ENCODE results near the gene ANGEL1. TPM values are rescaled to one million over a fixed set of nuclear protein-coding genes. Genes with fewer than 3 reads are reported as not detected.

The ANGEL1 gene
- total RNA-seq, 2 experiments from 2014 or later, result 17.0 to 19.8 TPM

DNA sequence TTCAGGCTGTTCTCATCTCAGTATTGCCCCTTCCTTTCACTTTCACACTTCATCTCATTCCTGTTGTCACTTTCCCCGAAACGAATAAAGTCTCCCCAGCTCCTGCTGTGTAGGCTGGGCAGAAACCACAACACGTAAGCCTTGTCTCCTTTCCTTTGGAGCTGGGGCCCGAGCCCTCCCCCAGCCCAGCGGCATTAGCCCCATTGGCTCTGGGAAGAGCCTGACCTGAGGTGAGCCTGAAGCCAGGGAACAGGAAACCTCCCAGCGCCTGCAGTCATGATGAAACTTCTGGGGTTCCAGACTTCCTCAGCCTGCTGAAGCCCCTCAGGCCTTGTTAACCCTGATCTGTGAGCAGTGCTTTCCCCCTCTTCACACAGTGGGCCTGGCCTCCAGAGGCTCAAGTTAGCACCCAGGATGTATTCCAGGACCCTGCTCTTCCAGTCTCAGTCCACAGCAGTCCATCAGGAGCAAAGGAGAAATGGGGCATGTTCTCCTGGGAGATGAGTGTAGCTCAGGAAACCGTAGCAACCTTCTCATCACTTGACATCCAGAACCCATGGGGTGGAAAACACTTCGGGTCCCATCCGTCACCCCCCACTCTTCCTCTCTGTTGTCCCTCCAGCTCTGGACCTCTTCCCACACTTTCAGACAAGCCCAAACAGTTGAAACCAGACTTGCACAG is 29.7 kb downstream of the ANGEL1 start:
- no peaks in the 10 kb centered on the region for H3K27me3 Mint-ChIP-seq (ENCODE audit: low read depth)
- no peak overlapping the region for H3K4me3 Mint-ChIP-seq
- peak; percentile 20 for DNase-seq

DNA sequence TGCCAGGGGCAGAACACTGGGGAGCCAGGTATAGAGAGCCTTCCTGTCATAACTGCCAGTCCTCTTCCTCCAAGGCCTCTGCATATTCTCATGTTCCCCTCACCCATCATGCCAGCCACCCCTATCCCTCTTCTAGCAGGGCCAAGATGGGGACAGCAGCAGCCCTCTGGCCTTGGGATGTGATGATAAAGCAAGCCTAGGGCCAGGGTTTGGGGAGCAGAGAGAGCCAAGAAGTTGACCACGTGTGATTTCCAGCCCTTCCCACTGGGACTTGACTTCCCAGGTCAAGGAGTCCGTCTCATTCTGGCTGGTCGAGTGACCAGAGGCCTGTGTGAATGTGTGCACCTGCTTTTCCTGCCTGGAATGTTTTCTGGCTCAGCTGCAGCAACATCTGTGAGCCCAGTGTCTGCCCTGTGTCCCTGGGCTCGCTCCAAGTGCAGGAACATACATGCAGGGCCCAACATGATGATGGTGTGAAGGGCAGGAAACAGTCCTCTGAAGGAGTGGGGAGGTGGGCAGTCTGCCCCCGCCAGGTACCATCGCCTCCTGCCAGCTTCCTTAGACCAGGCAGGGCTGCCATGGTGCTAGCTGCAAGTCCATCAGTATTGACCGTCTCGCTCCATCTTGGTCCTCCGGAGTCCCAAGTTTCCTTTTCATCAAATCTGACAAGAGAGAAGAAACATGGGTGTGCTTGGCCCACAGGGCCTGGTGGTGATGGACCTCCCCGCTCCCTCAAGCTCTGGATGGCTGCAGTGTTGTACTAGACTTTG is 30.4 kb downstream of the ANGEL1 start:
- Mint-ChIP-seq H3K4me1 (ENCODE audit: low read depth) (peaks cover 19% of the 10 kb centered on the region), H3K4me3 (no peak overlapping the region), H3K27ac (peak overlapping the region; percentile 71), H3K27me3 (ENCODE audit: low read depth) (no peaks in the 10 kb centered on the region), H3K9me3 (no peaks in the 10 kb centered on the region), H3K36me3 (ENCODE audit: low read depth) (peaks cover 11% of the 10 kb centered on the region)
- DNase-seq, result no peak
- intact Hi-C loops (cut with micrococcal nuclease), result no loop called here
- CTCF ChIA-PET, result interaction anchor here (0.6 to 7.7 kb wide), 3 partner anchors 13 to 72 kb away, joined by 6 to 76 read pairs (median 11); no protein-coding TSS in a partner anchor

More for the DNA sequence above, 29.7 kb downstream of the ANGEL1 start:
- H3K27ac Mint-ChIP-seq, result peak overlapping the region; percentile 73
- CTCF ChIA-PET, result interaction anchor here (0.9 to 7.7 kb wide), 4 partner anchors 13 to 288 kb away, joined by 3 to 76 read pairs (median 11); no protein-coding TSS in a partner anchor
- no peaks in the 10 kb centered on the region for H3K9me3 Mint-ChIP-seq
- H3K36me3 Mint-ChIP-seq (ENCODE audit: low read depth), result peaks cover 12% of the 10 kb centered on the region
- H3K4me1 Mint-ChIP-seq (ENCODE audit: low read depth), result peaks cover 19% of the 10 kb centered on the region
- intact Hi-C loops (cut with micrococcal nuclease), result no loop called here

DNA sequence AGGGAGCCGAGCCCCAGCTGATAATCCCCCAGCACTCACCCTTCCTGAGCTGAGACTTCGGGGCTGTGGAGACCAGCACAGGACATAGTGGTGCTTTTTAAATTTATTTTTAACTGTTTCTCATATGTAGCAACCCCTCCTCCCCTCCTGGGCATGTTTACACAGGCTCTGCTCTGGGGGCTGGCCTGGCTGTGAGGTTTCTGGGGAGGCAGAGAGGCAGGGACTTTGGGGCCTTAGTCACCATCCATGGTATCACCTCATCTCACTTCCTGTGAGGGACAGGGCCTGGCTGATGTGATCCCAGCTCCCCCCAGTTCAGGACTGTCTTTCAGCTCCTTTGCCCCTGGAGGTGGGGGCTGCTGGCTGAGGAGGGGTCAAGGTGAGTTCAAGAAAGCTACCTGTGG is 31.0 kb downstream of the ANGEL1 start:
- intact Hi-C loops (cut with micrococcal nuclease), result no loop called here
- H3K36me3 Mint-ChIP-seq (ENCODE audit: low read depth), result peaks cover 11% of the 10 kb centered on the region
- H3K27ac Mint-ChIP-seq, result no peak overlapping the region
- H3K9me3 Mint-ChIP-seq, result no peaks in the 10 kb centered on the region
- peaks cover 19% of the 10 kb centered on the region for H3K4me1 Mint-ChIP-seq (ENCODE audit: low read depth)
- CTCF ChIA-PET, result interaction anchor here (1.7 to 7.7 kb wide), 3 partner anchors 11 to 72 kb away, joined by 6 to 76 read pairs (median 11); no protein-coding TSS in a partner anchor
- H3K4me3 Mint-ChIP-seq, result no peak overlapping the region
- no peaks in the 10 kb centered on the region for H3K27me3 Mint-ChIP-seq (ENCODE audit: low read depth)
- DNase-seq, result no peak

DNA sequence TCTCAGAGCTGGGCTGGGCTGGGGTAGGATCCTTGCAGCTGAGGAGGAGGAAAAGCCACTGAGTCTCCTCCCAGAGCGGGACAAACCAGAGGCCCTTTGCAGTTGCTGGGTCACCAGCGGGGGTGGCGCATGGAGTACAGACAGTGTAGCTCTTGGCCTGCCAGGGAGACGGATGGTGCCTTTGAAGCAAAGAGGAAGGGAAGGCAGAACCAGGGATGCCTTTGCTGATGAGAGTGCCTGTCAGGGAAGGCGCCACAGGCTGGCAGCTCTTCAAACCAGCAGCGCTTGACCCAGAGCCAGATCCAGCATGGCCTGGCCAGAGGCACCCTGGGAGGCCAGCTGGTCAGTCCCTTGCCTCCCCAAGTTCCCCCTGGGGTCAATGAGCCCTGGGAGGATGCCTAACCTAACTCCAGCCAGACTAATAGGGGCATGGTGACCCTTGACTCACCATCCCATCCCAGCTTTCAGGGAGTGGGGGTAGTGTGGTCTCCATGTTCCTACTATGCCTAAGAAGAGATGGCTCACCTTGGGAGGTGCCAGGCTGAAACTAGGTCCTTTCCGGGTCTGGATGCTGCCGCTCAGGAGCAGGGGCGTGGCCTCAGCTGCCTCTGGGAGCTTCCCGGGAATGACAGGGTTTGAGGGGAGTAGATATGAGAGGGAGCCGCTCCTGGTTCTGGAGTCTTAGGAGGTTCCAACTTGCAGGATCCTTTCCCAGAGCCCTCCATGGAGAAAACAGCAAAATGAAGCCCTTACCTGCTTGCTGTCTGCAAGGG is 31.6 kb downstream of the ANGEL1 start:
- no peak for DNase-seq
- Mint-ChIP-seq H3K27ac (no peak overlapping the region), H3K9me3 (no peaks in the 10 kb centered on the region), H3K4me3 (no peak overlapping the region), H3K36me3 (ENCODE audit: low read depth) (peaks cover 9% of the 10 kb centered on the region), H3K27me3 (ENCODE audit: low read depth) (no peaks in the 10 kb centered on the region), H3K4me1 (ENCODE audit: low read depth) (peaks cover 19% of the 10 kb centered on the region)
- CTCF ChIA-PET, result interaction anchor here (1.7 to 7.7 kb wide), 3 partner anchors 10 to 71 kb away, joined by 6 to 76 read pairs (median 11); no protein-coding TSS in a partner anchor
- intact Hi-C loops (cut with micrococcal nuclease), result no loop called here

DNA sequence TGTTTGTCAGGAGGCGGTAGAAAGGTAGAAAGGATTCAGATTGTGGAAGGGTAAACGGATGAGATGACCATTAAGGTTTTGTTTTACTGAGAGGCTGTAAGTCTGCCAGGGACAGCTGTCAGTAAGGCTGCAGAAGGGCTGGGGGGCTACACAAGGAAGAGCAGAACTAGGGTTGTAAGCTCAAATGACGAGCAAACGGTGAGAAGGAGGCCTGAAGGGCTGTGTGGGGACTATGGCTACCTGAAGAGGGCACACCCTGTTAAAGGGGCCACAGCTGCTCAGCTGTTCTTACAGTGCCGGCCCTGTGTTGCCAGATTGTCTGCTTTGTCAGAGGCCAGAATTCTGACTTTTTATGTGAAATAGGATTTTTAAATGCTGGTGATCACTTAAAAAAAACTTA is 32.3 kb downstream of the ANGEL1 start:
- no peak overlapping the region for H3K4me3 Mint-ChIP-seq
- no peaks in the 10 kb centered on the region for H3K9me3 Mint-ChIP-seq
- intact Hi-C loops (cut with micrococcal nuclease), result no loop called here
- CTCF ChIA-PET, result interaction anchor here (1.7 to 7.7 kb wide), 3 partner anchors 10 to 71 kb away, joined by 6 to 76 read pairs (median 11); no protein-coding TSS in a partner anchor
- peaks cover 9% of the 10 kb centered on the region for H3K36me3 Mint-ChIP-seq (ENCODE audit: low read depth)
- no peak overlapping the region for H3K27ac Mint-ChIP-seq
- peaks cover 19% of the 10 kb centered on the region for H3K4me1 Mint-ChIP-seq (ENCODE audit: low read depth)
- no peaks in the 10 kb centered on the region for H3K27me3 Mint-ChIP-seq (ENCODE audit: low read depth)
- DNase-seq, result no peak

DNA sequence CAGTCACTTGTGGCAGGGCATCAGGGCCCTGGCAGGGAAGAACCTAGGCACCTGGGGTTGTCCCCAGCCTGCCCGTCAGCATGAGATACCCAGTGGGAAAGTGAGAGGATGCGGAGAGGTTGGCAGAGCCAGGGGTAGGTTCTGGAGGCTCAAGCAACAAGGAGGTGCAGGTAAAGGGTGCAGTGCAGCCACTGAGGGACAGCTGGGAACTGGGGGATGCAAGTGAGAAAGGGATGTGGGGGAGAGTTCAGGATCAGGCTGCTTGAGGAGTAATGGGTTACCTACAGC is 32.7 kb downstream of the ANGEL1 start:
- H3K27me3 Mint-ChIP-seq (ENCODE audit: low read depth), result no peaks in the 10 kb centered on the region
- H3K27ac Mint-ChIP-seq, result no peak overlapping the region
- H3K9me3 Mint-ChIP-seq, result no peaks in the 10 kb centered on the region
- H3K4me3 Mint-ChIP-seq, result no peak overlapping the region
- CTCF ChIA-PET, result interaction anchor here (1.7 to 7.7 kb wide), 2 partner anchors 9 to 70 kb away, joined by 6 to 76 read pairs; no protein-coding TSS in a partner anchor
- H3K36me3 Mint-ChIP-seq (ENCODE audit: low read depth), result peaks cover 7% of the 10 kb centered on the region
- intact Hi-C loops (cut with micrococcal nuclease), result no loop called here
- no peak for DNase-seq
- H3K4me1 Mint-ChIP-seq (ENCODE audit: low read depth), result peaks cover 19% of the 10 kb centered on the region

DNA sequence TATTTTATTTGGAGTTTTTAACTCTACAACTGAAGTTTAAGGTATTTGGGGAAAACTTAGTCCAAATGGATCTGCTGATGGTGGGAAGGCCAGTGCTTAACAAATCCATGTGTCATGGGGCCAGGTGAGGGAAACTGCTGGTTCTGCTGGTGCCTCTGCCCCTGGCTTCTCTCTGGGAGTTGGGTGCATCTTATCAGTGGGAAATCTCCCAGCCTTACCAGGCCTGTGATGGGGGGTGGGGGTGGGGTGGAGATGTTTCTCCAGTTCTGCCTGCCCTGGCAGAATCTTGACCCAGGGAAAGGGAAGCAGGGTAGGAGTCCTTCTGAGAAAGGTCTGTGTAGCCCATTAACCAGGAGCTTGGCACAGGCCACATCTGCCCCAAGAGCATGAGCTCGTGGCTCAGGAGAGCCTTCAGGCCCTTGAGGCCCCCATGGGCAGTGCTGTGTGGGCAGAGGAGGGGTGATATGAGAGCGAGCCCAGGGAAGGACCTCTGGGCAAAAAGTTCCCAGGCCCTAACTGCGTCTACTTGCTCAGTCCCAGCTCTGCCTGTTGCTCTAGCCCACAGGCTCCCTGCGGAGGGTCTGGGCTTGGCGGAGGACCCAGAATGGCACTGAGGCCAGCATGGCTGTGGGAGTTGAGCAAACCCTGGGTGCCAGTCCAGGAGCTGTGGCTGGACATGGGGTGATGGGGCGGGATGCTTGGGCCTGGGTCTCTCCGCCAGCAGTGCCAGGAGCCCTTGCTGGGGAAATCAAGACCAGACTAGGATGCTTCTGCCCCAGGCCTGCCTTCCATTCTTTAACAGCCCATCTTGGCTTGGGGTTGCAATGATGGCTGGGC is 33.2 kb downstream of the ANGEL1 start:
- Mint-ChIP-seq H3K27ac (no peak overlapping the region), H3K27me3 (ENCODE audit: low read depth) (no peaks in the 10 kb centered on the region), H3K36me3 (ENCODE audit: low read depth) (peaks cover 5% of the 10 kb centered on the region), H3K9me3 (no peaks in the 10 kb centered on the region), H3K4me1 (ENCODE audit: low read depth) (peaks cover 17% of the 10 kb centered on the region), H3K4me3 (no peak overlapping the region)
- DNase-seq, result no peak
- CTCF ChIA-PET, result interaction anchor here (1.7 to 7.7 kb wide), 2 partner anchors 9 to 70 kb away, joined by 6 to 76 read pairs; no protein-coding TSS in a partner anchor
- intact Hi-C loops (cut with micrococcal nuclease), result no loop called here

DNA sequence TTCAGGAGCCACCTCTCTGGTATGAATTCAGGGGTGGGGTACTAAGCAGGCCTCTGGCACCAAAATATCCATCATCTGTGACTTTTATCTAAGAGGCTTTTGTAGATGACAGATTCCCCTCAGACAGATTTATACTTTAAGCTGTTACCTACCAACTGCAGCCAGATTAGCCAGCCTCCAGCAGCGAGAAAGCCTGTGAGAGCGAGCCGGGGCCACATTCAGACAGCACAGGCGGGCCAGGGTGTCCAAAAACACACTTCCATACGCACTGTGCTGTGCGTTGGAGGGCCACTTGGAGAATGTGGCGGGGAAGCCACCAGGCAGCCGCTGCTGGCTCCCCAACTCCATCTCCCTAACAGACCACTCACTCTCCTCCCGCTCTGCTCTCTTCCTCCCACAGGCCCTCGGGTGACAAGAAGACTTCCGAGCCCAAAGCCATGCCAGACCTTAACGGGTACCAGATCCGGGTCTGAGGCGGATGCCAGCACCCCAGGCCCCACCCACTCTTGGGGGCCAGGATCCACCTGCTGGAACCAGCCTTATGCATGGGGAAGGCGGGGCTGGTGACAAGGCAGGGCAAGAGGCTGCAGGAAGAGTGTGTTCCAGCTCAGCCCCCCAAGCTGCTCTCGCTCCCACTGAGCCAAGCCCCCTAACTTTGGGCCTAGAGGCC is 34.0 kb downstream of the ANGEL1 start:
- no peak overlapping the region for H3K4me3 Mint-ChIP-seq
- CTCF ChIA-PET, result interaction anchor here (7.7 kb wide), 1 partner anchor 69 kb away, joined by 76 read pairs; no protein-coding TSS in a partner anchor
- no peaks in the 10 kb centered on the region for H3K9me3 Mint-ChIP-seq
- peaks cover 3% of the 10 kb centered on the region for H3K36me3 Mint-ChIP-seq (ENCODE audit: low read depth)
- no peaks in the 10 kb centered on the region for H3K27me3 Mint-ChIP-seq (ENCODE audit: low read depth)
- peaks cover 17% of the 10 kb centered on the region for H3K4me1 Mint-ChIP-seq (ENCODE audit: low read depth)
- intact Hi-C loops (cut with micrococcal nuclease), result no loop called here
- H3K27ac Mint-ChIP-seq, result no peak overlapping the region
- no peak for DNase-seq

DNA sequence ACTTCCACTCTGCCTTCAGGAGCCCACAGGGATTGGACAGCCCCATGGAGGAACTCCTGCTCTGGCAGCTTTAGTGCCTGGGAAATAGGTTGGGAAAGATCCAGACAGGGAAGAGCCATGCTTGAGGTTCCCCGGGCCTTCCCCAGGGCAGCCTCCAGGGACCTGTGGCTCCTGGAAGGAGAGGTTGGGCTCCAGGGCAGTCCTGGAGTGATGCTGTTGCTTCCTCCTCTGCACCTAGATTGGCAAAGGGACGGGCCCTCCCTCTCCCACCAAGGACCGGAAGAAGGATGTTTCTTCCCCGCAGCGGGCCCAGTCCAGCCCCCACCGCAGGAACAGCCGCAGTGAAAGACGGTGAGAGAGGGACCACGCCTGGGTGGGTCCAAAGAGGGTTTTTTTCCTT is 35.0 kb downstream of the ANGEL1 start:
- Mint-ChIP-seq H3K9me3 (no peaks in the 10 kb centered on the region), H3K4me3 (no peak overlapping the region), H3K36me3 (ENCODE audit: low read depth) (peaks cover 3% of the 10 kb centered on the region), H3K27ac (no peak overlapping the region), H3K27me3 (ENCODE audit: low read depth) (no peaks in the 10 kb centered on the region), H3K4me1 (ENCODE audit: low read depth) (peaks cover 11% of the 10 kb centered on the region)
- CTCF ChIA-PET, result interaction anchor here (1.5 to 1.7 kb wide), 2 partner anchors 60 to 66 kb away, joined by 4 to 8 read pairs; no protein-coding TSS in a partner anchor
- no peak for DNase-seq
- intact Hi-C loops (cut with micrococcal nuclease), result no loop called here

DNA sequence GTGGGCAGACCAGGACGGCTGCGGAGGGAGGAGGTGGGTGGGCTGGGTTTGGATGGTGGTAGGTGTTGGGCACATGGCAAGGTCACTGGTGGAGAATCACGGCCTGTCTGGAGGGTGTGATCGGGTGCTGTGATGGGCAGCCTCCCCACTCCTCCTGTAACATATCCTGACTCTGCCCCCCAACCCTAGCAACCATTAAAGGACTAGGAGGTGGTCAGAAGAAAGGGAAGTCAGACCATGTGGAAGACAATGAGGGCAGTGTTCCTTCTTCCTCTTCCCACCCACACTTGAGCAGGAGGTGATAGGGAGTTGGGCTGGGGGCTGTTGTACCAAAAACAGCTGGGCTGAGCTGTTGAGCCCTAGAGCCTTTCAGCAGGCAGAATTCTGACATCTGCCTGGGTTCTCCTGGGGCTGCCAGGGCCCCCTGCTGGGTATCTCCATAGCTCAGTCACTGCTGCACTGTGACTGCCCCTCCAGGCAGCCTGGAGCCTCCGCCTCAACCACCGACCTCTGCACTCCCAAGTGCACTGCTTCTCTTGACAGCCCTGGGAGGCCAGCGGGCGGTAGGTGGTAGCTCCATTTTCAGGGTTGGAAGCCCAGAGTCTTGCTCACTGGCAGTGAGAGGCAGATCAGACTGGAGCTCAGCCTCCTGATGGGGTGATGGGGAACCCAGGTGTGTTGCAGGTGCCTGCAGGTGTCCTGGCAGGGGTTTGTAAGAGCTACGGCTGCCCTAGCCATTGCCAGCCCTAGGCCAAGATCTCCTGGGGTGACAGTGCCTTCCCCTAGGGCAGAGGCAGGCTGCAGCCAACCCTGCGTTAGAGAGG is 36.0 kb downstream of the ANGEL1 start:
- Mint-ChIP-seq H3K27ac (no peak overlapping the region), H3K4me3 (no peak overlapping the region), H3K9me3 (no peaks in the 10 kb centered on the region), H3K27me3 (ENCODE audit: low read depth) (peaks cover 3% of the 10 kb centered on the region), H3K4me1 (ENCODE audit: low read depth) (peaks cover 6% of the 10 kb centered on the region), H3K36me3 (ENCODE audit: low read depth) (peaks cover 3% of the 10 kb centered on the region)
- no peak for DNase-seq
- CTCF ChIA-PET, result interaction anchor here (1.3 to 1.7 kb wide), 4 partner anchors 9 to 67 kb away, joined by 3 to 10 read pairs (median 6); no protein-coding TSS in a partner anchor
- intact Hi-C loops (cut with micrococcal nuclease), result no loop called here
